GM18861 (cell line): ENCODE data around the gene RAB26.
"Not testable (repeated sequence)": the region's sequence is repeated elsewhere in the genome, so short reads cannot be mapped to it uniquely, and the experiment has no call there.

Experiments used
- ATAC-seq: cut with Tn5 transposase; IDR thresholded peaks from one replicate; pipeline ENCODE4 v1.9.1; 2021; ENCODE audit not compliant: unreplicated experiment

RAB26 gene

GRCh38 chr16:2147981-2148671 lies at the start of gene RAB26:
Gene RAB26 (plus strand): TSS chr16:2148625. CDS start chr16:2148784, 159 bp downstream.
- no peak for ATAC-seq

- not testable (repeated sequence) for ATAC-seq
These were observed 46.8 kb upstream of the RAB26 start for GRCh38 chr16:2101581-2101980.

GRCh38 chr16:2102471-2102870 lies 46.0 kb upstream of the RAB26 start:
- no peak for ATAC-seq

GRCh38 chr16:2104464-2104863 lies 44.0 kb upstream of the RAB26 start:
- not testable (repeated sequence) for ATAC-seq

GRCh38 chr16:2105291-2105690 lies 43.1 kb upstream of the RAB26 start:
- ATAC-seq, result not testable (repeated sequence)

GRCh38 chr16:2105769-2106168 lies 42.7 kb upstream of the RAB26 start:
- not testable (repeated sequence) for ATAC-seq

GRCh38 chr16:2106211-2106610 lies 42.2 kb upstream of the RAB26 start:
- ATAC-seq, result not testable (repeated sequence)

GRCh38 chr16:2107121-2107790 lies 41.2 kb upstream of the RAB26 start:
- ATAC-seq, result not testable (repeated sequence)

GRCh38 chr16:2107791-2108125 lies 40.7 kb upstream of the RAB26 start:
- not testable (repeated sequence) for ATAC-seq

GRCh38 chr16:2108446-2109270 lies 39.8 kb upstream of the RAB26 start:
- ATAC-seq, result not testable (repeated sequence)

- not testable (repeated sequence) for ATAC-seq
These were observed 39.2 kb upstream of the RAB26 start for GRCh38 chr16:2109271-2109580.

- not testable (repeated sequence) for ATAC-seq
These were observed 38.6 kb upstream of the RAB26 start for GRCh38 chr16:2109872-2110271.

- ATAC-seq, result not testable (repeated sequence)
These were observed 38.0 kb upstream of the RAB26 start for GRCh38 chr16:2110332-2111008.

- ATAC-seq, result not testable (repeated sequence)
These were observed 37.4 kb upstream of the RAB26 start for GRCh38 chr16:2111009-2111353.

GRCh38 chr16:2111412-2112335 lies 36.8 kb upstream of the RAB26 start:
- ATAC-seq, result not testable (repeated sequence)

GRCh38 chr16:2112539-2113106 lies 35.8 kb upstream of the RAB26 start:
- ATAC-seq, result not testable (repeated sequence)

GRCh38 chr16:2114225-2114624 lies 34.2 kb upstream of the RAB26 start:
- ATAC-seq, result not testable (repeated sequence)

- not testable (repeated sequence) for ATAC-seq
These were observed 33.4 kb upstream of the RAB26 start for GRCh38 chr16:2114885-2115590.

GRCh38 chr16:2115591-2115973 lies 32.8 kb upstream of the RAB26 start:
- no peak for ATAC-seq
